Mesenchymal stem cell (in vitro differentiated cells and primary cell): ENCODE measurements around the gene LRRC47.

Experiments
- DNase-seq: peaks from one replicate; pipeline ENCODE4 v3.0.0-alpha.2; 2013
- H2AFZ ChIP-seq: one replicate; pipeline ENCODE4 v1.6.1; 2013; ENCODE audit warnings: low read depth, mild to moderate bottlenecking, control low read depth, inconsistent platforms, low read length, moderate library complexity
- H2AK5ac ChIP-seq: 2 replicates; pipeline ENCODE4 v1.6.1; 2013; ENCODE audit warnings: low read length, moderate library complexity, mild to moderate bottlenecking, inconsistent platforms; ENCODE audit not compliant: severe bottlenecking
- H2BK120ac ChIP-seq: one replicate; pipeline ENCODE4 v1.6.1; 2013; ENCODE audit warnings: low read depth, mild to moderate bottlenecking, inconsistent platforms, low read length, moderate library complexity
- H2BK12ac ChIP-seq, 2 experiments: one replicate each; pipeline ENCODE4 v1.6.1; 2013; ENCODE audit warnings: inconsistent platforms in 2 of 2, low read length in 2 of 2, mild to moderate bottlenecking in 2 of 2, moderate library complexity in 2 of 2, control low read depth in 1 of 2
- H2BK15ac ChIP-seq: one replicate; pipeline ENCODE4 v1.6.1; 2013; ENCODE audit warnings: mild to moderate bottlenecking, low read depth, inconsistent platforms; ENCODE audit not compliant: poor library complexity, severe bottlenecking
- H2BK5ac ChIP-seq: 2 replicates; pipeline ENCODE4 v1.6.1; 2013; ENCODE audit warnings: low read depth, mild to moderate bottlenecking, low read length, control low read depth, inconsistent platforms; ENCODE audit not compliant: poor library complexity, severe bottlenecking
- H3K14ac ChIP-seq, 2 experiments: one replicate each; pipeline ENCODE4 v1.6.1; 2013; ENCODE audit warnings: inconsistent platforms in 2 of 2, low read length in 2 of 2, control low read depth in 1 of 2, mild to moderate bottlenecking in 1 of 2, moderate library complexity in 1 of 2
- H3K18ac ChIP-seq, 2 experiments: one replicate each; pipeline ENCODE4 v1.6.1; 2013; ENCODE audit warnings: inconsistent platforms in 2 of 2, low read length in 2 of 2, control low read depth in 1 of 2, low read depth in 1 of 2, mild to moderate bottlenecking in 1 of 2
- H3K23ac ChIP-seq, 2 experiments: one replicate each; pipeline ENCODE4 v1.6.1; 2013; ENCODE audit warnings: inconsistent platforms in 2 of 2, low read length in 2 of 2, mild to moderate bottlenecking in 2 of 2, moderate library complexity in 2 of 2, control low read depth in 1 of 2
- H3K27ac ChIP-seq: 2 replicates; pipeline ENCODE4 v1.5.1; 2013; ENCODE audit warnings: mild to moderate bottlenecking, moderate library complexity, low read length, control low read depth, inconsistent platforms; ENCODE audit not compliant: poor library complexity, severe bottlenecking
- H3K27me3 ChIP-seq, 2 experiments: 2 replicates each; pipeline versions ENCODE4 v1.6.1 to v1.7.0; 2013; ENCODE audit warnings: low read length in 2 of 2, mild to moderate bottlenecking in 2 of 2, moderate library complexity in 2 of 2, control low read depth in 1 of 2, inconsistent platforms in 1 of 2; ENCODE audit not compliant: control insufficient read depth in 1 of 2, insufficient read depth in 1 of 2
- H3K36me3 ChIP-seq, 2 experiments: 2 replicates each; pipeline versions ENCODE4 v1.6.1 to v1.7.0; 2013; ENCODE audit warnings: low read length in 2 of 2, control low read depth in 1 of 2, inconsistent platforms in 1 of 2, low read depth in 1 of 2, mild to moderate bottlenecking in 1 of 2; ENCODE audit not compliant: insufficient read depth in 2 of 2, control insufficient read depth in 1 of 2
- H3K4ac ChIP-seq, 2 experiments: one replicate each; pipeline ENCODE4 v1.6.1; 2013; ENCODE audit warnings: inconsistent platforms in 2 of 2, low read length in 2 of 2, mild to moderate bottlenecking in 2 of 2, moderate library complexity in 2 of 2, control low read depth in 1 of 2, low read depth in 1 of 2
- H3K4me1 ChIP-seq: 2 replicates; pipeline ENCODE4 v1.6.1; 2013; ENCODE audit warnings: low read depth, low read length, control low read depth; ENCODE audit not compliant: control insufficient read depth, insufficient read depth
- H3K4me2 ChIP-seq: 2 replicates; pipeline ENCODE4 v1.6.1; 2013; ENCODE audit warnings: low read length, mild to moderate bottlenecking, inconsistent platforms; ENCODE audit not compliant: poor library complexity, severe bottlenecking
- H3K4me3 ChIP-seq, 2 experiments: 2 replicates each; pipeline versions ENCODE4 v1.5.1 to v1.7.0; 2013; ENCODE audit warnings: low read length in 2 of 2, mild to moderate bottlenecking in 2 of 2, control low read depth in 1 of 2, low read depth in 1 of 2; ENCODE audit not compliant: insufficient read depth in 1 of 2
- H3K79me1 ChIP-seq: replicated peaks from 2 replicates; pipeline ENCODE4 v1.6.1; 2013; ENCODE audit warnings: mild to moderate bottlenecking, control low read depth, low read length, inconsistent platforms; ENCODE audit not compliant: poor library complexity, severe bottlenecking
- H3K9ac ChIP-seq: 2 replicates; pipeline ENCODE4 v1.7.0; 2013; ENCODE audit warnings: mild to moderate bottlenecking, low read length, moderate library complexity
- H3K9me3 ChIP-seq: 2 replicates; pipeline ENCODE4 v1.7.0; 2013; ENCODE audit warnings: mild to moderate bottlenecking, low read length; ENCODE audit not compliant: control insufficient read depth
- H4K8ac ChIP-seq: one replicate; pipeline ENCODE4 v1.6.1; 2013; ENCODE audit warnings: inconsistent platforms, mild to moderate bottlenecking, low read length, moderate library complexity
- H4K91ac ChIP-seq: one replicate; pipeline ENCODE4 v1.6.1; 2013; ENCODE audit warnings: mild to moderate bottlenecking, low read length, inconsistent platforms
- WGBS: methylation state at CpG from one replicate; pipeline ENCODE4 v1.1.7; 2013; ENCODE audit warnings: mixed read lengths; 5-methylcytosine and 5-hydroxymethylcytosine counted together

The LRRC47 gene

GRCh38 chr1:3799976-3800685 is 3.8 kb upstream of the LRRC47 start:
- H3K4ac ChIP-seq: no peak overlapping the region
- peaks cover 6% of the 10 kb centered on the region for H3K4me1 ChIP-seq
- H3K79me1 ChIP-seq: peaks cover 7% of the 10 kb centered on the region
- H3K27ac ChIP-seq: no peak overlapping the region
- H2BK15ac ChIP-seq: no peak overlapping the region
- H2AK5ac ChIP-seq: no peak overlapping the region
- no peak overlapping the region for H2BK120ac ChIP-seq
- no peak overlapping the region for H3K4me2 ChIP-seq
- no peak overlapping the region for H3K23ac ChIP-seq
- peaks cover 0 to 4% of the 10 kb centered on the region in 2 experiments for H3K36me3 ChIP-seq
- no peak overlapping the region for H2AFZ ChIP-seq
- H3K27me3 ChIP-seq: peaks cover 22 to 23% of the 10 kb centered on the region in 2 experiments
- no peak overlapping the region for H3K9ac ChIP-seq
- no peak overlapping the region for H4K8ac ChIP-seq
- H3K14ac ChIP-seq: no peak overlapping the region
- H2BK5ac ChIP-seq: no peak overlapping the region
- H3K4me3 ChIP-seq: no peak overlapping the region
- peak; percentile 54 for DNase-seq
- H2BK12ac ChIP-seq: peak overlapping the region in 1 of 2 experiments; percentile 18
- H4K91ac ChIP-seq: no peak overlapping the region
- H3K9me3 ChIP-seq: no peaks in the 10 kb centered on the region
- WGBS: 89% methylated on average over 10 of the region's 11 CpGs
- no peak overlapping the region for H3K18ac ChIP-seq

- peak overlapping the region; percentile 97 for H3K4me2 ChIP-seq
- peak overlapping the region; percentile 96 to 97 for H3K4me3 ChIP-seq
- no peaks in the 10 kb centered on the region for H3K9me3 ChIP-seq
- H2BK12ac ChIP-seq: no peak overlapping the region
- H3K9ac ChIP-seq: peak overlapping the region; percentile 92
- 14% methylated on average over 25 of the region's 53 CpGs for WGBS
- H4K8ac ChIP-seq: peak overlapping the region; percentile 92
- peak overlapping the region; percentile 74 to 78 for H3K18ac ChIP-seq
- peak overlapping the region; percentile 91 for H2AFZ ChIP-seq
- H3K27ac ChIP-seq: no peak overlapping the region
- peak overlapping the region; percentile 50 for H2BK120ac ChIP-seq
- H2BK5ac ChIP-seq: no peak overlapping the region
- no peak overlapping the region for H2AK5ac ChIP-seq
- peaks cover 18% of the 10 kb centered on the region for H3K4me1 ChIP-seq
- peak overlapping the region in 1 of 2 experiments; percentile 81 for H3K14ac ChIP-seq
- peak overlapping the region; percentile 52 for H4K91ac ChIP-seq
- DNase-seq: peak; percentile 18
- peak overlapping the region in 1 of 2 experiments; percentile 93 for H3K23ac ChIP-seq
- peak overlapping the region; percentile 39 for H2BK15ac ChIP-seq
- peaks cover 4 to 16% of the 10 kb centered on the region in 2 experiments for H3K36me3 ChIP-seq
- peaks cover 7 to 8% of the 10 kb centered on the region in 2 experiments for H3K27me3 ChIP-seq
- H3K4ac ChIP-seq: peak overlapping the region; percentile 91 to 94
- H3K79me1 ChIP-seq: peaks cover 7% of the 10 kb centered on the region
These were observed 664 bp downstream of the LRRC47 start for GRCh38 chr1:3795453-3796214.

- H2BK12ac ChIP-seq: no peak overlapping the region
- H3K23ac ChIP-seq: no peak overlapping the region
- no peak overlapping the region for H3K14ac ChIP-seq
- no peak overlapping the region for H2BK15ac ChIP-seq
- no peak overlapping the region for H3K9ac ChIP-seq
- H3K36me3 ChIP-seq: peaks cover 36 to 61% of the 10 kb centered on the region in 2 experiments
- peaks cover 18% of the 10 kb centered on the region for H3K4me1 ChIP-seq
- no peak overlapping the region for H3K4me3 ChIP-seq
- no peak overlapping the region for H2AK5ac ChIP-seq
- no peak overlapping the region for H2BK5ac ChIP-seq
- no peak overlapping the region for H3K4ac ChIP-seq
- 95% methylated on average over 18 of the region's 18 CpGs for WGBS
- H3K4me2 ChIP-seq: no peak overlapping the region
- DNase-seq: no peak
- H3K27ac ChIP-seq: no peak overlapping the region
- no peak overlapping the region for H4K91ac ChIP-seq
- H2AFZ ChIP-seq: no peak overlapping the region
- no peaks in the 10 kb centered on the region for H3K27me3 ChIP-seq
- H4K8ac ChIP-seq: no peak overlapping the region
- H3K79me1 ChIP-seq: peaks cover 39% of the 10 kb centered on the region
- no peak overlapping the region for H2BK120ac ChIP-seq
- no peak overlapping the region for H3K18ac ChIP-seq
- no peaks in the 10 kb centered on the region for H3K9me3 ChIP-seq
These were observed 5.3 kb downstream of the LRRC47 start for GRCh38 chr1:3790952-3791351.

GRCh38 chr1:3790500-3790923 is 5.8 kb downstream of the LRRC47 start:
- peaks cover 16% of the 10 kb centered on the region for H3K4me1 ChIP-seq
- no peak overlapping the region for H2AK5ac ChIP-seq
- no peak overlapping the region for H3K23ac ChIP-seq
- no peak overlapping the region for H3K18ac ChIP-seq
- no peak overlapping the region for H2BK5ac ChIP-seq
- H3K14ac ChIP-seq: no peak overlapping the region
- H3K27ac ChIP-seq: no peak overlapping the region
- no peak overlapping the region for H3K9ac ChIP-seq
- H3K4me2 ChIP-seq: no peak overlapping the region
- H3K79me1 ChIP-seq: peaks cover 37% of the 10 kb centered on the region
- H3K9me3 ChIP-seq: no peaks in the 10 kb centered on the region
- H2BK12ac ChIP-seq: no peak overlapping the region
- no peak overlapping the region for H2AFZ ChIP-seq
- H2BK15ac ChIP-seq: no peak overlapping the region
- no peak overlapping the region for H4K91ac ChIP-seq
- no peak overlapping the region for H3K4ac ChIP-seq
- no peaks in the 10 kb centered on the region for H3K27me3 ChIP-seq
- no peak overlapping the region for H3K4me3 ChIP-seq
- H2BK120ac ChIP-seq: no peak overlapping the region
- WGBS: 88% methylated on average over 12 of the region's 12 CpGs
- DNase-seq: no peak
- peaks cover 40 to 60% of the 10 kb centered on the region in 2 experiments for H3K36me3 ChIP-seq
- no peak overlapping the region for H4K8ac ChIP-seq
